ENCODE data around the gene CEMP1. TPM values are rescaled to one million over a fixed set of nuclear protein-coding genes. Genes with fewer than 3 reads are reported as not detected.
"Not testable (repeated sequence)": the region's sequence is repeated elsewhere in the genome, so short reads cannot be mapped to it uniquely, and the experiment has no call there.

Gene CEMP1
- total RNA-seq, 1 donor from 2014 or later: not detected

DNA sequence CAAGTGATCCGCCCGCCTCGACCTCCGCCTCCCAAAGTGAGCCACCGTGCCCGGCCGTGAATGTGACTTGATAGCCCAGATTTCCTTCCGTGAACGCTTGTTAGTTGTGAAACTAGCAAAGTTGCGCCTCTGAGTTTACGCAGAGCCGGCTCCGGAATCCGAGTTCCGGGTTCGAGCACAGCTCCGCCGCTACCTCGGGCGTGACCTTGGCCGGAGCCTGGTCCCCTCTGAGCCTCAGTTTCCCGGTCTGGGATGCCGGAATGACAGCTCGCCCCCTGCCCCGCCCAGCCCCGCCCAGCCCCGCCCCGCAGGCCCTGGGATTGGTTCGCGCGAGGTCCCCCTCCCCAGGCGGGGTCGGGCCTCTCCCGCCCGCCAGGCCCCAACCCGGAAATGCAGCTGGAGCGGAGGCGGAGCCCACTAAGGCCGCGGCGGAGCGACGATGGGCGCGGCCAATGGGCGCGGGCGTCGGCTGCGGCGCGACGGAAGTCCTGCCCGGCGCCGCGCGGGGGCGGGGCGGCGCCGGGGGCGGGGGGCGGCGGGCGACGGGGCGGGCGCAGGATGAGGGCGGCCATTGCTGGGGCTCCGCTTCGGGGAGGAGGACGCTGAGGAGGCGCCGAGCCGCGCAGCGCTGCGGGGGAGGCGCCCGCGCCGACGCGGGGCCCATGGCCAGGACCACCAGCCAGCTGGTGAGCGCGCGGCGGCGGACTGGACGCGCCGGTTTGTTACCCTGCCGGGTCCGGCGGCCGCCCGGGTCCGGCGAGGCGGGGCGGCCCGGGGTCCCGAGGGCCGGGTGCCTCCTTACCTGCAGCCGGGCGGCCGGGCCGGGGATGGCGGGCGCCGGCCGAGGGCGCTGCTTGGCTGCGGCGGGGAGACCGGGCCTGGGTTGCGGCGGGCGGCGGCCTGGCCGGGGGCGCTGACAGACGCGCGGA lies 6.5 kb upstream of the CEMP1 start, which contains the start of gene PDPK1:
Gene PDPK1, plus strand, starts transcription at position 571 of the 929 bp plus-strand sequence. Its CDS starts 92 bp downstream, at position 663.
- no peak for DNase-seq (ENCODE audit: extremely low read depth, low read depth, low spot score)

DNA sequence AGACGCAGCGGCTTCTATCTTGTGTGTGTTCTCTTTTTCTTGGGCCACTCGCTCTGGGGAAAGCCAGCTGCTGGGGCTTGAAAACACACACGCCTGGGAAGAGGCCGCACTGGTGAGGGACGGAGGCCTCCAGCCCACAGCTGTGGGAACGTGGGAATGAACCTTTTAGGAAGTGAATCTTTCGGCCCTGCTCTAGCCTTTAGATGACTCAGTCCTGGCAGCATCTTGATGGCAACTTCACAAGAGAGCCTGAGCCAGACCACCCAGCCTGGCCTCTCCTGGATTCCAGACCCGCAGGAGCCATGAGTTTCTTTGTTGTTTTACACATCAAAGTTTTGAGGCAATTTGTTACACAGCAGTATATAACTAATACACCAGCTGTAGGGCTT lies 4.4 kb upstream of the CEMP1 start:
- no peak for DNase-seq (ENCODE audit: extremely low read depth, low read depth, low spot score)

DNA sequence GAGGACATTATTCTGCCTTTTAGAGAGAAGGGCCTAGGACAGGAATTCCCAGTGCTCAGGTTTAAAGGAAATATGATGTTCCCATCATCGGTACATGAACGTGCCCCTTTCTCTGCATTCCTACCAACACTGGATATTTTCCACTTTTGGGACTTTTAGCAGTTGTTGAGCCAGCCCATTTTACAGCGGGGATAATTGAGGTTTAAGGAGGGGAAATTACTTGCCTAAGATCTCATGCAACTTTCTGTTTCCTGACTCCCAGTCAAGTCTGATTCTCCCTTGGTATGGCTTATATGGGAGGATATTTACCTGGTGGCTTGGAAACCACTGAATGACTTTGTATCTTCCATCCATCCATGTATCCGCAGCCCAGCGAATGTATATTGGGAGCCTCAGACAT lies 3.1 kb upstream of the CEMP1 start:
- not testable (repeated sequence) for DNase-seq (ENCODE audit: extremely low read depth, low read depth, low spot score)

DNA sequence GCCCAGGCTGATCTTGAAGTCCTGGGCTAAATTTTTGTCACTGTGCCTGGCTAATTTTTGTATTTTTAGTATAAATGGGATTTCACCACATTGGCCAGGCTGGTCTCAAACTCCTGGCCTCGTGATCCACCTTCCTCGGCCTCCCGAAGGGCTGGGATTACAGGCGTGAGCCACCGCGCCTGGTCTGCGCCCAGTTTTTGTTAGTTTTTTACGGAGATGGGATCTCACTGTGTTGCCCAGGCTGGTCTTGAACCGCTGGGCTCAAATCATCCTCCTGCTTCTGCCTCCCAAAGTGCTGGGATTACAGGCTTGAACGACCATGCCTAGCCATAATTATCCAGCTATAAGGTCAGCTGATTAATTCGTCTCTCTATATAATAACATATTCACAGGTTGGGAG lies 2.7 kb upstream of the CEMP1 start:
- no peak for DNase-seq (ENCODE audit: extremely low read depth, low read depth, low spot score)

DNA sequence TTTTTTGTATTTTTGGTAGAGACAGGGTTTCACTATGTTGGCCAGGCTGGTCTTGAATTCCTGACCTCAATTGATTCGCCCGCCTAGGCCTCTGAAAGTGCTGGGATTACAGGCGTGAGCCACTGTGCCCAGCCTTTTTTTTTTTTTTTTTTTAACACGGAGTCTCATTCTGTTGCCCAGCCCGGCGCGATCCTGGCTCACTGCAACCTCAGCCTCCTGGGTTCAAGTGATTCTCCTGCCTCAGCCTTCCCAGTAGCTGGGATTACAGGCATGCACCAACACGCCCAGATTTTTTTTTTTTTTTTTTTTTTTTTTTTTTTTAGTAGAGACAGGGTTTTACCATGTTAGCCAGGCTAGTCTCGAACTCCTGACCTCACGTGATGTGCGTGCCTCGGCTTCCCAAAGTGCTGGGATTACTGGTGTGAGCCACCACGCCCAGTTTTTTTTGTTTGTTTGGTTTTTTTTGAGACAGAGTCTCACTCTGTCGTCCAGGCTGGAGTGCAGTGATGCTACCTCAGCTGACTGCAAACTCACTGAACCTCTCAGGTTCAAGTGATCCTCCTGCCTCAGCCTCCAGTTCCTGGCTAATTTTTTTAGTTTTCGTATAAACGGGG lies 2.0 kb upstream of the CEMP1 start:
- not testable (repeated sequence) for DNase-seq (ENCODE audit: extremely low read depth, low read depth, low spot score)

DNA sequence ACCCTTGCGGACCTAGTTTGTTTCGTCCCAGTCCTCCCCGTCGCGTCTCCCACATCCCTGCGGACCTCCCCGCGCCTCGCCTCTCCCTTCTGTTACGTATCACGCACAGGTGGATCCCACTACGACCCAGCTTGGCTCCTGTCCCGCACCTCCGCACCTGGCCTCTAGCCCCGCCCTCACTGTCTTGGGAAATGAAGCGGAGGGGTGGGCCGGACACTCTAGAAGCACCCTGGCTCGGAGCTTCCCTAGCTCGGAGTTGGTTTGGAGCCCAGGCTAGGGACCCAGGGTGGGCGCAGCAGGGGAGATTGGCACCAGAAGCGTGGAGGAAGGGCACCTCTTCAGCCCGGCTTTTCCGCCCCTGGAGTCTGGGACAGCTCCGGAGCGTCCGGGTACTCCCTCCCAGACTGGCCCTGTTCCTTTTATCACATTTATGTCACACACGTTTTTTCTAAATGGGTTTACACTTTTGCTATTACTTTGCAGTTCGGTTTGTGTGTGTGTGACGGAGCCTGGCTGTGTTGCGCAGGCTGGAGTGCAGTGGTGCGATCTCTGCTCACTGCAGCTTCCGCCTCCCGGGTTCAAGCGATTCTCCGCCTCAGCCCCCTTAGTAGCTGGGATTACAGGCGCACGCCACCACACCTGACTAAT lies 1.4 kb upstream of the CEMP1 start:
- no peak for DNase-seq (ENCODE audit: extremely low read depth, low read depth, low spot score)

DNA sequence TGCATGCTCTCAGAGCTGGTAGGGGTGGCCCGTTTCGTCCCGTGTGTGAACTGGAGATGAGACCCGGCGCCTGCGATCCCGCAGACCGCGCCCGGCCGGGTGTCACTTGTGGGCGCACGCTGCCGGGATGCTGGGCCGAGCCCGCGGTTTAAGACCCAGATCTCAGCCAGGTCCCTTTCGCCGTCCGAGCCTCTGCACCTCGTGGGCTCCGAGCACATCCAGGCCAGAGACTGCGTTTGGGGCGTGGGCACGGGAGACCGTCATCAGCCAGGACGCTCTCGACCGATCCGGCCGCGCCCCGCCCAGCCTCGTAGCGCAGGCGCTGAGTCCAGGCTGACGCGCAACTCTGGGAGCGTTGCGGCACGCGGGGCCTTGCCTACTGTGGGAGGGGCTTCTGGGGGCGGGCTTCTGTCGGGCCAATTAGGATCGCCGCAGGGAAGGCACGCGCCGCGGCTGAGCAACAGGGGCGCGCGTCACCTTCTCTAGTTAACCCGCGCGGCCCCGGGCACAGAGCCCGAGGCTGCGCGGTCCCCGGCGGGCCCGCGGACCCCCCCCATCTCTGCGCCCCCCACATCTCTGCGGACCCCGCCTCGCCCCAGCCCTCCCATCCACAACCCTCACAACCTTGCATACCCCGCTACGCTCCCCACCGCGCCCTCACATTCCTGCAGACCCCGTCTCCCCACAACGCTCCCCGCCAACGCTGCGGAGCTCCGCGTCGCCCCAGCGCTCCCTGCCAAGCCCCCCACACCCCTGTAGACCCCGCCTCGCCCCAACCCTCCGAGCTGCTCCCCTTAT lies 687 bp upstream of the CEMP1 start:
- no peak for DNase-seq (ENCODE audit: extremely low read depth, low read depth, low spot score)

DNA sequence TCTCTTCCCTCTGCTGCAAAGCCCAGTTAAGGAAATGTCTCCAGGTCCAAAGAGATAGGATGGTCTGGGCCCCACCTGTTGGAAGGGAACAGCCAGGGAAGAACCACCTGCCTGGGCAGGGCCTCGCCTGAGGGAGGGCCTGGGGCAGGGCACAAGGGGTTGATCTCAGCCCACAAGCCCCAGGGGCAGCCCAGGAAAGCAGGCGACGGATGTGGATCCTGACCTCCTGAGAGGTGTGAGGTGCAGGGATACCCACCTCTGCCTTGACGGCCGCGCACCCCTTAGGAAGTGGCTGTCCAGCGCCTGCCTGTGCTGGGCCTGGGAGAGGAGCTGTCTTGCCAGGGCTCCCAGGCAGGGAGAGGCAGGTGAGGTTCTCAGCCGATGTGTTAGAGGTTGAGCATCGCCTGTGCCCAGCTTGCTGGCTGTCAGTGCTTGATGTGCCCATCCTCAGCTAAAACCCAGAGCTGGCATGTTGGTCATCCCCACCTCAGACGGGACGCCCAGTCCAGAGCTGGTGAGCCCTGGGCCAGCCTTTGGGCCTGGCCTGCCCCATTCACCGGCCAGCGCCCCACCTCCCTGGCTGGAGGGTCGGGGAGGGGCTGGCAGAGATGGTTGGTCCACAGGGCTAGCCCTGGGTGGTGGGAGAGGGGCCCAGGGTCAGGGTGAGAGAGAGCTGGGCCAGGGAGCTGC lies 434 bp downstream of the CEMP1 start:
- no peak for DNase-seq (ENCODE audit: extremely low read depth, low read depth, low spot score)

DNA sequence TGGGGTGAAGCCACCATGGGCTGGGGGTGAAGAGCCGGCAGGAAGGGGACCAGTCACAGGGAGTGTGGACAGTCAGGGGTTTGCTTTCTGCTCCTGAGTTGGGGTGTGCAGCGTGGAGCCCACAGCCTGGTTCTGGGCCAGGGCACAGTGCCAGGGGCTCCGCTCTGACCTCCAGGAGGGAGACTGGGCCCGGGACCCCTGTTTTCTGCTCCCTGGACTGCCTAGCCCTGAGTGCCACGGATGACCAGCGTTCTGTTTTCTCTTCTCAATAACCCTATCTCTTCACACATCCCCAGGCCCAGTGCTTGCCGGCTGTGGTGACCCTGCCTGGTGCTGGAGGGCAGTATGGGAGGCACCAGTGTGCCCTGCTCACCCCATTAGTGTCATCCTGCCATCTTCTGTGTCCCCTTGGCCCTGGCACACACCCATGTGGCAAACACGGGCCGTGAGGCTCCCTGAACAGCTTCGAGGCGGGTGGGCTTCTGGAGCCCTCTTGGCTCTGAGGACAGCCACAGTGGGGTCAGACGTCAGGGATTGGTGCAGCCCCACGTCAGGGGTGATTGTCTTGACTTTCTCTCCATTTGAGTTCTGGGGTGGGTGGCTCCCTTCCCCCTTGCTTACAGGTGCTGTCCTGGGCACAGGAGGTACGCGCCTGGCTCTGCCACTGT lies 1.1 kb downstream of the CEMP1 start:
- DNase-seq (ENCODE audit: extremely low read depth, low read depth, low spot score): no peak

DNA sequence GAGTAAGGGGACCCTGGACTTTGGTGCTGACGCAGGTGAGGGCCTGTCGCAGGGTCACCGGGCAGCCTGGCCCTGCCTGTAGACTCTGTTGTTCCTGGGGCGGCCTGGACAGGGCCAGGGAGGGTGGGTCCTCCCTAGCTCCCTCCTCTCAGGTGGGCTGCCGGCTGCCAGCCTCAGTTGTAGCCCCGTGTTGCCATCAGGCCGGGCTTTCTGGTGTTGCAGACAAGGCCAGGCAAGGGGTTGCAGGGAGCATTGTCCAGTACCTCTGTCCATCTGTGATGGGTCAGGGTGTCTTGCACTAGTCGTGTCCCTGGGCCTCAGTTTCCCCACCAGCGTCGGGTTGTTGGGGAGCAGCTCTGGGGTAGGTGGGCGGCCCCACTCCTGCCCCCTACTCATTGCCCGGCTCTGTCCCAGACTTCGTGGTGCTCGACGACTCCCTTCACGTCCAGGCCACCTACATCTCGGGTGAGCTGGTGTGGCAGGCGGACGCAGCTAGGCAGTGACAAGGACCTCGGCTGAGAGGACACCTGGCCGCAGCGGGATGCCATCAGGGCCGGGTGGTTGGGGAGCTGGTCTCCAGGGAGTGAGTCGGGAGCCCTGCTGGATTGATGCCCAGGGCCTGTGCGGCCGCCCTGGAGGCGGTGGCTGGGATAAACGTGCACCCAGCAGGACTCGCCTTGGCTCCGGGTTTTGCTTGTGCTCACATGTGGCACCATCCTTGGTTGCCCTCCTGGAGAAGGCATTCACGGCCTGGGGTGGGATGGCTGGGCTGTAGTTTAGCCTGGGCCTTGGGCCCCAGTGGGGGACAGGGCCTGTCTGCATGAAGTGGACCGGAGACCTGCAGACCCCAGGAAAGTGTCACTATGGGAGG lies 1.9 kb downstream of the CEMP1 start:
- DNase-seq (ENCODE audit: extremely low read depth, low read depth, low spot score): no peak

DNA sequence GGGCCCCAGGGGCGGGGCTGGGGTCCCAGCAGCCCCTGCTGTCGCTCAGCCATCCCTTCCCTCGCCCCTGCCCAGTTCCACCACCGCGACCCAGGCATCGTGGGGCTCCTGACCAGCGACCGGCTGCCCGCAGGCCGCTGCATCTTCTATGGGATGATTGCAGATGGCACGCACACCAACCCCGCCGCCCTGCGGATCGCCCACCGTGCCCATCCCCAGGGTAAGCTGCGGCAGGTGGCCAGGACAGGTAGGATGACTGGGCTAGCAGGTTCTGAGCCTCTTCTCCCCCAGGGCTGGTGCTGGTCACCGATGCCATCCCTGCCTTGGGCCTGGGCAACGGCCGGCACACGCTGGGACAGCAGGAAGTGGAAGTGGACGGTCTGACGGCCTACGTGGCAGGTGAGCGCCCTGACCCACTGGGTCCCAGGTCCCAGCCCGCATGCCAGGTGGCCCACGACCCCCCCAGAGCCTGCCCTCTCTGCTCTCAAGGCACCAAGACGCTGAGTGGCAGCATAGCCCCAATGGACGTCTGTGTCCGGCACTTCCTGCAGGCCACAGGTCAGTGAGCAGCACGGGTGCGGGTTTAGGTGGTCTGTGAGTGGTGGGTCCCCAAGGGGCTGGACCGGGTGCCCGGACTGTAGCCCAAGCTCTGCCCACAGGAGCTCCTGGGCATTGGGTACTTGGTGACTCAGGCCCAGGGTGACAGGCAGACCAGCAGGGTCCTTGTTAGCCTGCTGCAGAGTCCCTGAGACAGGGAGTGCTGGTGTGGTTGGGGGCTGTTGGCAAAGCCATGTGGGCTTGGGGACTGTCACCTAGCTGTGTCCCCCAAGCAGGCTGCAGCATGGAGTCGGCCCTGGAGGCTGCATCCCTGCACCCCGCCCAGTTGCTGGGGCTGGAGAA lies 2.8 kb downstream of the CEMP1 start:
- no peak for DNase-seq (ENCODE audit: extremely low read depth, low read depth, low spot score)

DNA sequence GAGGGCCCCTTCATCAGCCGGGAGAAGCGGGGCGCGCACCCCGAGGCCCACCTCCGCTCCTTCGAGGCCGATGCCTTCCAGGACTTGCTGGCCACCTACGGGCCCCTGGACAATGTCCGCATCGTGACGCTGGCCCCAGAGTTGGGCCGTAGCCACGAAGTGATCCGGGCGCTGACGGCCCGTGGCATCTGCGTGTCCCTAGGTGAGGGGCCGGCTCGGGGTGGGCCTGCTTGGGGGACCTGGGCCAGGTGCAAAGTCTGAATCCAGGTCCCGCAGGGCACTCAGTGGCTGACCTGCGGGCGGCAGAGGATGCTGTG lies 3.5 kb downstream of the CEMP1 start:
- no peak for DNase-seq (ENCODE audit: extremely low read depth, low read depth, low spot score)

DNA sequence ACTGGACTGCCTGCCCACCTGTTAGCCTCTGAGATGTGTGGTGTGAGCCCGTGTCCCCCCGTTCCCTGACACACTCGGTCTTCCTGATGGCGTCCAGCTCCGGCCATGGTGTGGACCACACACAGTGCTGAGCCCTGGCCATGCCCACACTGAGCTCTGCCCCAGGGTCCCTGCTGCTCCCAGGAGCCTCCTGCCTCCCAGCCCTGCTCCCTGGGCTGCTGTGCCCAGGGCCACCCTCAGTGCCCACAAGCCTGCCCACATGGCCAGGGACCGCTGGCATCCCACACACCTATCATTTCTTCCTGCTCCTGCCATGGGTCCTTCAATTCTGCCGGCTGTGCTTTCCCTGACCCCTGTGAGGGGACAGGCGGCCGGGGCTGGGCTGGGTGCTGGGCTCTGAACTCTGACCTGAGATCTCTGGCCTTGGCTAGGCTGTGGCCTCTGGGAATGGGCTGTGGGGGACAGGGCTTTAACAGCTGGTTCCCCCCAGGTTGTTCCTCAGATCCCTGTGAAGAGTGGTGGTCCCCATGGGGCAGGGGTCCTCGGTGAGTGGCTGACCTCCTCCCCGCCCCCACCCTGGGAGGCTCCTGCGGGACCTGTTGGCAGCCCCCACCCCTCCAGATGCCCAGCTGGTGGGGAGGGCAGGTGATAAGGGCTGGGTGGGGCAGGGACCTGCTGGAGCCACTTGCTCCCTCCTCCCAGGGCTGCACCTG lies 4.0 kb downstream of the CEMP1 start:
- no peak for DNase-seq (ENCODE audit: extremely low read depth, low read depth, low spot score)

DNA sequence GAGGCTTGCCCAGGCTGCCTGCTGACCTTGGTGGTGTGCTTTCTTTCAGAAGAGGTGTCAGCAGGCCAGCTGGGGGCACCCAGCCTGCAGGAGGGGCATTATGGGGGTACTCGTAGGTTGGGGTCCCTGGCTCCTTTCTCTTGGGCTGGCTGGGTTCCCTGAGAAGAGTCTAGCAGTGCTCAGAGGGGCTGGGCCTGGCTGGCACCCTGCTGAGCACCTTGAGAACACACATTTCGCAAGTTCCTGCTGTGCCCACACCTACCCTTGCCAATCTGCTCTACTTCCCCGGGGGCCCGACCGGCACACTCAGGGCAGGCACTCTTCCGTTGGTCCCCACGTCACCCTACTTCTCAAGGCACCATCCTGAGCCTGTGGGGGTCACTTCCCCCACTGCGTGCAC lies 5.1 kb downstream of the CEMP1 start:
- no peak for DNase-seq (ENCODE audit: extremely low read depth, low read depth, low spot score)

DNA sequence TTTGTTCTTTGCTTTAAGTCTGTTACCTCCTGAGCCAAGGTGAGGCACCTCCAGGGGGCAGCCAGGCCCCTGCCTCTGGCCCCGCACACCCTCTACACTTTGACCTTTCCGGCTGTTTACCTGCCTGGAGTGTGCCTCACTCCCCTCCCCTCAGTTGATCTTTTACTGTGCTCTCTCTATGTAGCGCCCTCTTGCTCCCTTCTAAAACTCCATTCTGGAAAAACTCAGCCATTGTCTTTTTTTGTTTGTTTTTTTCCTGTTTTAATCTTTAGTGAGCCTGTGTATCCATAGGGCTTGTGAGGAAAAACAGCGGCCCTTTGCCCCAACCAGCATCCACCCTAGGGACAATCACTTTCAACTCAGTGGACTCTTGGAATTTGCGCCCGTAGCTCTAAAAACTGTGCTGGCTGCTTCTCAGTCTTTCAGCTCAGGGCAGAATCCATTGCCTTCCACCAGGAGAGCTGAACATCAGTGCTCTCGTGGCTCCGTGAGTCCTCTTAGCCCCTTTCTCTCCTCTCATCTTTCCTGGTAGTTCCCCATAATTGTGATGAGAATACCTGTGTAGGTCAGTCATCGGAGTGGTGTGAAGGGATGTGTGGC lies 6.8 kb downstream of the CEMP1 start:
- DNase-seq (ENCODE audit: extremely low read depth, low read depth, low spot score): no peak

DNA sequence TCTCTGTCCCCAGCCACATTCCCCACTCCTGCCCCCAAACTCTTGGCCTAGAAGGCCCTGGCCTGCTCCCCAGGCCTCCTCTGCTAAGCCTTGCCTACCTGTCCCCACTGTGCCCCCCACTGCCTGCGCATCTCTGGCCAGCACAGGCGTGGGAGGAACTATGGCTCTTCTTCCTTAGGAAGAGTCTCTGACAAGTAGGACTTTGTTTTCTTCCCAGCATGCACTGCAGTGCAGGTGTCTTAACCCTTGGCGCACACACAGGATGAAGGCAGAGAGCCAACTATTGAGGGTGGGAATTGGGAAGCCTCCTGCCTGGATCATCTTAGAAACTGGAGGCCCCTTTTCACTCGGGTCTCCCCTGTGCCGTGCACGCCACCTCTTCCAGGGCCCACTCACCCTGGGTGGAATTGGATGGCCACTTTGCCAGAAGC lies 7.4 kb downstream of the CEMP1 start:
- no peak for DNase-seq (ENCODE audit: extremely low read depth, low read depth, low spot score)

All from glomerular endothelial cell (primary cell).